T-helper 9 cell (primary cell): ENCODE results near the gene NLRC3.

Source experiments
- DNase-seq: peaks from one replicate; pipeline ENCODE4 v3.0.0-alpha.2; 2020

Gene NLRC3

GRCh38 chr16:3542601-3543373, 34.4 kb downstream of the NLRC3 start:
- DNase-seq: no peak

- no peak for DNase-seq
These were observed 35.6 kb downstream of the NLRC3 start for GRCh38 chr16:3541527-3542155.

- no peak for DNase-seq
These were observed 39.0 kb downstream of the NLRC3 start for GRCh38 chr16:3538222-3538621.

- no peak for DNase-seq
These were observed 40.4 kb downstream of the NLRC3 start for GRCh38 chr16:3536851-3537250.

GRCh38 chr16:3536271-3536731, 40.9 kb downstream of the NLRC3 start:
- no peak for DNase-seq

GRCh38 chr16:3534126-3534525, 43.1 kb downstream of the NLRC3 start:
- no peak for DNase-seq

- DNase-seq: no peak
These were observed 44.5 kb downstream of the NLRC3 start for GRCh38 chr16:3532741-3533140.

GRCh38 chr16:3530371-3530914, 46.8 kb downstream of the NLRC3 start:
- DNase-seq: no peak

GRCh38 chr16:3529175-3529574, 48.0 kb downstream of the NLRC3 start:
- DNase-seq: no peak

- no peak for DNase-seq
These were observed 48.8 kb downstream of the NLRC3 start for GRCh38 chr16:3528406-3528805.

GRCh38 chr16:3527216-3527829, 49.9 kb downstream of the NLRC3 start:
- peak; percentile 19 for DNase-seq

GRCh38 chr16:3525951-3526350, 51.3 kb downstream of the NLRC3 start:
- no peak for DNase-seq

- no peak for DNase-seq
These were observed 53.9 kb downstream of the NLRC3 start for GRCh38 chr16:3523281-3523680.

GRCh38 chr16:3520841-3521240, 56.4 kb downstream of the NLRC3 start:
- no peak for DNase-seq

- no peak for DNase-seq
These were observed 56.8 kb downstream of the NLRC3 start for GRCh38 chr16:3520413-3520812.

GRCh38 chr16:3519581-3519980, 57.6 kb downstream of the NLRC3 start:
- no peak for DNase-seq

- DNase-seq: no peak
These were observed 58.2 kb downstream of the NLRC3 start for GRCh38 chr16:3518986-3519348.

GRCh38 chr16:3518292-3518985, 58.8 kb downstream of the NLRC3 start:
- no peak for DNase-seq

GRCh38 chr16:3515897-3516296, 61.3 kb downstream of the NLRC3 start:
- no peak for DNase-seq

- no peak for DNase-seq
These were observed 62.6 kb downstream of the NLRC3 start for GRCh38 chr16:3514621-3515020.

- no peak for DNase-seq
These were observed 63.2 kb downstream of the NLRC3 start for GRCh38 chr16:3513892-3514583.
